ENCODE data around the gene ELAC1.

DNA sequence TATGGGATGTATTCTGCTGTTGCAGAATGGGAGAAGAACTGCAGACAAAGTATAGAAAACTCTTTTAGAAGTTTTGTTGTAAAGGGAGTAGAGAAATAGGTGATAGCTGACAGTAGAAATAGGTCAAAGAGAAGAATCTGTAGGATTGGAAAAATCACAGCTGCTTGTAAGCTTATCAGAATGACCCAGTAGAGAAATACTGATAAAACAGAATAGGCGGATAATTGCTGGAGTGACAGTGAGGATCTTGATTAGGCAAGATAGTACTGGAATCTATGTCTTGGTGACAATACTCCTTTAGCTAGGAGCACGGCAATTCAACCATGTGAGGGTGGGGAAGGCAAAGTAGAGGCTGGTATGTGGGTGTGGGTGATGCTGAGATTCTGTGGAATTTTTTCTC is 57.7 kb downstream of the ELAC1 start:
- TF ChIP-seq EZH2 (IDR thresholded peaks at IDR 0.05) = no peak
- TF ChIP-seq, protein P1, sequence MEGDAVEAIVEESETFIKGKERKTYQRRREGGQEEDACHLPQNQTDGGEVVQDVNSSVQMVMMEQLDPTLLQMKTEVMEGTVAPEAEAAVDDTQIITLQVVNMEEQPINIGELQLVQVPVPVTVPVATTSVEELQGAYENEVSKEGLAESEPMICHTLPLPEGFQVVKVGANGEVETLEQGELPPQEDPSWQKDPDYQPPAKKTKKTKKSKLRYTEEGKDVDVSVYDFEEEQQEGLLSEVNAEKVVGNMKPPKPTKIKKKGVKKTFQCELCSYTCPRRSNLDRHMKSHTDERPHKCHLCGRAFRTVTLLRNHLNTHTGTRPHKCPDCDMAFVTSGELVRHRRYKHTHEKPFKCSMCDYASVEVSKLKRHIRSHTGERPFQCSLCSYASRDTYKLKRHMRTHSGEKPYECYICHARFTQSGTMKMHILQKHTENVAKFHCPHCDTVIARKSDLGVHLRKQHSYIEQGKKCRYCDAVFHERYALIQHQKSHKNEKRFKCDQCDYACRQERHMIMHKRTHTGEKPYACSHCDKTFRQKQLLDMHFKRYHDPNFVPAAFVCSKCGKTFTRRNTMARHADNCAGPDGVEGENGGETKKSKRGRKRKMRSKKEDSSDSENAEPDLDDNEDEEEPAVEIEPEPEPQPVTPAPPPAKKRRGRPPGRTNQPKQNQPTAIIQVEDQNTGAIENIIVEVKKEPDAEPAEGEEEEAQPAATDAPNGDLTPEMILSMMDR (IDR thresholded peaks at IDR 0.05) = no peak
